GM18507 (cell line): ENCODE measurements around the gene CTAGE15.
"Not testable (repeated sequence)": the region's sequence is repeated elsewhere in the genome, so short reads cannot be mapped to it uniquely, and the experiment has no call there.

Experiments used
- DNase-seq: peaks from one replicate; pipeline ENCODE4 v3.0.0; 2011; ENCODE audit warnings: low read depth; ENCODE audit not compliant: insufficient read length; ENCODE audit errors: extremely low spot score
- FAIRE-seq: peaks from 2 replicates; lab custom pipeline; 2011; peaks lifted over from hg19 to GRCh38; lab: Jason Lieb, UNC

CTAGE15 gene, protein sequence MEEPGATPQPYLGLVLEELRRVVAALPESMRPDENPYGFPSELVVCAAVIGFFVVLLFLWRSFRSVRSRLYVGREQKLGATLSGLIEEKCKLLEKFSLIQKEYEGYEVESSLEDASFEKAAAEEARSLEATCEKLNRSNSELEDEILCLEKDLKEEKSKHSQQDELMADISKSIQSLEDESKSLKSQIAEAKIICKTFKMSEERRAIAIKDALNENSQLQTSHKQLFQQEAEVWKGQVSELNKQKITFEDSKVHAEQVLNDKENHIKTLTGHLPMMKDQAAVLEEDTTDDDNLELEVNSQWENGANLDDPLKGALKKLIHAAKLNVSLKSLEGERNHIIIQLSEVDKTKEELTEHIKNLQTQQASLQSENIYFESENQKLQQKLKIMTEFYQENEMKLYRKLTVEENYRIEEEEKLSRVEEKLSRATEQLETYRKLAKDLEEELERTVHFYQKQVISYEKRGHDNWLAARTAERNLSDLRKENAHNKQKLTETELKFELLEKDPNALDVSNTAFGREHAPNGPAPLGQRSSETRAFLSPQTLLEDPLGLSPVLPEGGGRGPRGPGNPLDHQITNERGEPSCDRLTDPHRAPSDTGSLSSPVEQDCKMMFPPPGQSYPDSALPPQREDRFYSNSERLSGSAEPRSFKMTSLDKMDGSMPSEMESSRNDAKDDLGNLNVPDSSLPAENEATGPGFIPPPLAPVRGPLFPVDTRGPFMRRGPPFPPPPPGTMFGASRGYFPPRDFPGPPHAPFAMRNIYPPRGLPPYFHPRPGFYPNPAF

DNA sequence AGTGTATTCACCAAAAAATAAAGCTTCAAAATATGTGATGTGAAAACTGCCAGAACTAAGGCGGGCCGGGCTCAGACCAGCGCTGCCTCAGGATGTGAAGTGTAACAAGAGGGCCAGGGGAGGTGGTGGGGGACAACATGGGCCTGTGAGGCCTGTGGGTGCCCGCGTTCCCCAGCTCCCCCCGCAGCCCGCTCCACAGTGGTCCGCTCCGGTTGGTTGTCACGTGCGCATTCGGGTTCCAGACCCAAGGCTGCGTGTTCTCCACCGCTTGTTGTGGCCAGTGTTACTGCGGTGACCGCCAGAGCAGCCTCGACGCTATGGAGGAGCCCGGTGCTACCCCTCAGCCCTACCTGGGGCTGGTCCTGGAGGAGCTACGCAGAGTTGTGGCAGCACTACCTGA lies at the start of gene CTAGE15:
TSS of gene CTAGE15 (plus strand) at position 301 of the 400 bp plus-strand sequence. CDS start at position 318, 17 bp downstream.
- not testable (repeated sequence) for DNase-seq, FAIRE-seq

DNA sequence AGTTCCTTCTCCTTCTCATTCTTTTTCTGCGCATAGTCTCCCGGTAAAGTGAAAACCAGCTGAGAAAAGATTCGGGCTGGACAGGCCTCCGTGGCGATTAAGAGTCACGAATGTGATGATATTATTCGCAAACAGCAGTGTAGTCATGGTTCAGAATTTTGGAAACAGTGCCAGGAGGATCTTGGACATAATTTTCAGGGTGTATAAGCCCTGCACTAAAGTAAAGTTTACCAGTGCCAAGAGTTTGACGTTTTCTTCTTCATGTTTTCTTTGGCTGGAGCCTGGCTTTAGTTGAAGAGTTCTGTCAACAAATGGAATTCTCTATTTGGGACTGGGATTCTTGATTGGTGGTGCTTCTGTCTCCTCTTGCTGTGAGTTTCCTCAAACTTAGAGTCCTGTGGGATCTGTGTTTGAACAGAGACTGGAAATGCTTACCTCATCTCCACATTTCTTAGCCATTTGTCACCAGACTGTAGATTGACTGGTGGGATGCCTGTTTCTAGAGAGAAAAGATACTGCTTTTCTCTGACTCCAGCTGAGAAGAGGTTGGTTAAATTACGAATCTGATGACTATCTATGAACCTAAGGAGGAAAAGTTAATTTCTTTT lies 49.2 kb upstream of the CTAGE15 start:
- not testable (repeated sequence) for FAIRE-seq, DNase-seq

DNA sequence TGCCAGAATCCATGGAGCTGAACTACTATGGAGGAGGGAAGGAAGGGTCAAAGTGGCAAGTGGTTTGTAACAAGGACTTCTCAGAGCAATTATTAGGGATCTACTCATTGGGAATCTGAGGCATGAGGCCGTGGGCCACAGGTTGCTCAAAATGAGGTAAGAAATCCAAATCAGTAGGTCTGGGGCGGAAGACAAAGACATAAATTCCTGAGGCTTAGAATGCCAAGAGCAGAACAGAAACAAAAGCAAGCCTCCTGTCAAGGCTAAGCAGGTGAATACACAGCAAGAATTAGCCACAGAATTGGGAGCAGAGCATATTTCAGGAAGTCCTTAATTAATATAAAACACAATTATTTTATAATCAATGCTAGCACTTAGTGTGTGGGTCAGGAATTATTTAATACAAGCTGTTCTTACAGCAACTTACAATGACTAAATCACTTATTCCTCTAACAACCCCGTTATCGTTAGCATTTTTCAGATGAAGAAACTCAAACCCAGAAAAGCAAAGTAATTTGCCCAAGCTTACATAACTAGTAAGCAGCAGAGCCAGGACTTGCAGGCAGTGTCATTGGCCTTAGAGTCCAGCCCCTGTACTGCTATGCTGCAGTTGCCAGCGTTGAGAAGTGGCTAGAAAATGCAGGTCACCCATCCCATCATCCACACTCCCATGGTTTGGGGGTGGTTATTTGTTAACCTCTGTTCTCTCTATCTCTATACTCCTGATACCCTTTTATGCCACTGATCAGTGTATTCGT lies 40.3 kb upstream of the CTAGE15 start:
- FAIRE-seq, result not testable (repeated sequence)

DNA sequence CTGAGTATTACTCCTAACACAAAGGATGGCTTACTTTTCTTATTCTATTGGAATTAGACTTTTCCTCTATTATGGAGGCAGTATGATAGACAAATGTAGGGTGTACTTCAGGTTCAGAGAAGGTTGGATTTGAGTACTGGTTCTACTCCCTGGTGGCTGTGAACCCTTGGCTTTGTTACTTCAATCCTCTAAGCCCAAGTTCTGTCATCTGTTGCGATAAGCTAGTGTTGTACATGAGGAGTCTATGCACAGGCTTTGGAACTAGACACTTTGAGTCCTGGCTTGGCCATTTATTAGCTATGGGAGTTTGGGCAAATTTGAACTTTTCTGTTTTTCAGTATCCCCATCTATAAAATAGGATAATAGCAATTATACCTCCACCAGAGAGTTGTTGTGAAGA lies 39.7 kb upstream of the CTAGE15 start:
- not testable (repeated sequence) for FAIRE-seq, DNase-seq

More for the DNA sequence above, 40.3 kb upstream of the CTAGE15 start:
- not testable (repeated sequence) for DNase-seq

DNA sequence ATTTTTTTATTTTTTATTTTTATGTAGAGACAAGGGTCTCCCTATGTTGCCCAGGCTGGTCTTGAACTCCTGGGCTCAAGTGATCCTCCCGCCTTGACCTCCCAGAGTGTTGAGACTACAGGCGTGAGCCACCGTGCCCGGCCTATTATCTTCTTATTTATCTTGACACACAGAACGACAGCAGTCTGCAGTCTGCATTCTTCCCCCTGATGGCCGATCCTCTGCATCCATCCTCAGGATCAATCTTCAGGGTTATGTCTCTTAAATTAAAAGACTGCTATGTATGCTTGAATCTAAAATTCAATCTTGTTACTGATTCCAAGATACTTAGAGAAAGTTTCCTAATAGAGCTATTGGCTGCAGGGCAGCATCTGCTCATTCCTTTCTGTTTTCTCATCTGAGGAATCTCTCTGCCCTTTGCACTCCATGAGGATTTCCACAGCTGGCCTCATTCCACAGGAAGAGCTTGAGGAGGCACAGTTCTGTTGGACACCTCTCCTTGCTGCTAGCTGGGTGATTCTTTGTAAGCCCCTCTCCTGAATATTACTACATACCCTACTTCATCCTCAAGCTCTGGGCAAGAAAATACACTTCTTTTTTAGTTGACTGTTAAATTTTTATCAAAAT lies 38.3 kb upstream of the CTAGE15 start:
- FAIRE-seq, result not testable (repeated sequence)

DNA sequence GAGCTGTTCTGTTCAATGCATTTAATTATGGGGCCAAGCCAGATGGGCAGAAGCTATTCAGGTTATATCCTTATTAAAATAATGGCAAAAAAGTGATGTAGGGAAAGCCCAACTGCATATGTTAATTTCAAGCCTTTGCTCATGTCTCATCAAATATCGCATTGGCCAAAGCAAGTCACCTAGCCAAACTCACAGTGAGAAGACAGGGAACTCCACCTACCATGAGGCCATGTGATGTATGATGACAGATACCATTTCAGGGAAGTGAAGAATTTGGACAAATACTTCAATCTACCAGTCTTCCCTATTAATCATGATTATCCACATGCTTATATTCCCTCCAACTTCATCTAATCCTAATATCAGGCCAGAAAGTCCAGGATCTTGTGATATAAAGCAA lies 35.2 kb upstream of the CTAGE15 start:
- FAIRE-seq, DNase-seq: not testable (repeated sequence)

More for the DNA sequence above, 38.3 kb upstream of the CTAGE15 start:
- not testable (repeated sequence) for DNase-seq

DNA sequence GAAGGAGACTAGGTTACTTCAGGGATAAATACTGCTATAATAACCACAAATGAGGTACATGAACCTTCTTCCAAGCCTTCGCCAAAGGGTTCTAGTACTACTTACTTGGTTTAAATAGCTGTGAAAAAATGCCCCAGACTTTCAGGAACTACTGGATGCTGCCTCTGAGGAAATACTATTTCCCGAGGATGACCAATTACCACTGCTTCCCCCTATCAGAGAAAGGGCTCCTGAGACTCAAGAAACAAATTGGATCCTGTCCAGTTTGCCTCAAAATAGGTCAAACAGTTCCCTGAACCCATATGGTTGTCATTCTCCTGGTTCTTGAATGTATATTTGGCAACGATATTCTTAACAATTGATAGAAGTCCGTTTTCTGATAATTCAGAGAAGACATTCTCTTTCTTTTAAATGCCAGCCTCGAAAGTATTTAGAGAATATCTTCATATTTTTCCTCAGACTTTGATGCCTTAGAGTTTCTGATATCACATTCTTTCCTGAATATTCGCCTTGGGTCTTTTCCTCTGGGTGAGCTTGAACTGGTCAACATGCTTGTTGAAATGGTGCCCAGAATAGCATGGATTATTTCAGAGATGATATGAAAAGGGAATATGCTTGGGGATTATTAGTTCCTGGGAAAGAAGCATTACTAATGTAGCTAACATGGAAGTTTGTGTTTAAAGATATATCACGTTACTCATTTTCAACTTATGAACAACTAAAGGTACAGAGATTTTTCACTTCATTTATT lies 28.1 kb upstream of the CTAGE15 start:
- not testable (repeated sequence) for FAIRE-seq, DNase-seq

DNA sequence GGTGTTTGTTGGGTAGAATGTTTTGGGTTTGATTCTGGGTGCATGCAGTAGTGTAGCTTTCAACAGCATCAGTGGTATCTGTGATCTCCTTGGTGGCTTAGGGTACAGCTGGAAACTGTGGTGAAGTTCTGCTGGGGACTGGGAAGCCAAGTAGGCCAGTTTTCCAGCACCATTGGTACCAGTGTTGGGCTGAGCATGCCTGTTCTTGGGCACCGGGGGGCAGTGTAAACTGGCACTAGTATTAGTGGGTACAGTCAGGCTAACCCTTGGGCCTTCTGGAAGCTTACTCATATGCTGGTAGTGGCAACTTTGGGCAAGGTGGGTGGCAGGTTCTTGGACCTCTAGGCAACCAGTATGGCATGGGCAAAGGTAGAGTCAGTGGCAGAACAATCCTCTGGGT lies 15.6 kb upstream of the CTAGE15 start:
- not testable (repeated sequence) for FAIRE-seq, DNase-seq

DNA sequence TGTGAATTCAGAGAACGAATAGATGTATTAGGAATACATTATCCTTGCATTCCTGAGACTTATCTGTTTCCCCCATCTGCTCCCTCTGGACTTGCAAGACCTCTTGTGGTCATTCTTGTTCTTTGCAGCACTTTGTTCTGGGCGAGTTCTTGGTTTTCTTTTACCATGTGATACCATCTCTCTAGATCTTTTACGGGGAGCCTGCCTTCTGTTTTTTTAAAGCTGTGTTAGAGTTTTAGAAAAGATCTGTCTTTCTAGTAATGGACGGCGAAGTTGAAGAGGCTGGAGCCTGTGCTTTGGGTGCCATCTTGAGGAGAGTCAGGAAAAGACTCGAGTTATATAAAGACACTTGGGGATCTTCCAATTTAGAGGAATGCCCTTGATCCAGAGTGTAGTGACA lies 8.3 kb upstream of the CTAGE15 start:
- FAIRE-seq, result not testable (repeated sequence)

DNA sequence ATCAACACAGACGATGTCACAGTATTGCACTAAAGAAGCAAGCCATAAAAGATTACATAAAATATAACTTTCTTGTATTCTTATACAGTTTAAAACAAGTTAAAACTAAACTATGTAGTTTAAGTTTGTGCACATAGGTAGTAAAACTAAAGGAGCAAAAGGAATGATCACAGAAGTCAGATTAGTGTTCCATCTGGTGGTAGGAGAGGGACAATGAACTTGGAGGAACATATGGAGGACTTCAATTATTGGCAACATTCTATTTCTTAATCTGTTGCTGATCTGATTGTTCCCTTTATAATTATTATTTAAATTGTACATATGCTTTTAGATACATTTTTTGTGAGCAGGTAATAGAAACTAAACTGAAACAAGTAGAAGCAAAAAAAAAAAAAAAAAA lies 5.6 kb upstream of the CTAGE15 start:
- FAIRE-seq, DNase-seq: not testable (repeated sequence)

More for the DNA sequence above, 8.3 kb upstream of the CTAGE15 start:
- not testable (repeated sequence) for DNase-seq

DNA sequence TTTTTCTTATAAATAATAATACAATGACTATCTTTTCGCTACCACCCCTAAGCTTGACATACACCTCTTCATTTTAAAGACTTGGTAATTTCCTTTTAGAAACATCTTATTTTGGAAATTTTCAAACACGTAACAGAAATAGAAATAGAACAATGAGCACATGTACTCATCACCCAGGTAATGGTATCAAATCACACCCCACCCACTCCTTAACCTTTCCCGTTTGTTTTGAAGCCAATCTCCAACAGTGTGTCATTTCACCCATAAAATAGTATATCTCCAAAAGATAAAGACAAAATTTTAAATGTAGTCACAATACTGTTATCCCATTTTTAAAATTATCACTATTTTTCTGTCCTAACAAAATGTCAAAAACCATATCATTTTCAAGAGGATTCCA lies 16.6 kb downstream of the CTAGE15 start:
- FAIRE-seq, DNase-seq: not testable (repeated sequence)

DNA sequence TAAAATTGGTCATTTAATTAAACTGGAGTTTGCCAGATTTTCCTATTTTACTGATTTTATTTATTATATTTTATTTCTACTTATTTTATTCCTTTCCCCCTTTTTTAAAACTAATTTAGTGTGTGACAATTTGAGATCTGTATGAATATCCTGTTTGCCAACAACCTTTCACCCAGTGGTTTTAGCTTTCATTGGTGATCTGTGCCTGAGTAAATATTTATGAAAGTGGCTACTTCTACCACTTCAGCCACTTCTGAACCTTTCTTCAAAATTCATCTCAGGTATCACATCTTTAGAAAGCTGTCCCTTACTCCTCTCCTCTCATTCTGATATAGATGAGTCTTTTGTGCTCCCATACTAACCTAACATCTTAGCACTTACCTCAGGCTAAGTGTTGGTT lies 18.3 kb downstream of the CTAGE15 start:
- FAIRE-seq, DNase-seq: not testable (repeated sequence)

DNA sequence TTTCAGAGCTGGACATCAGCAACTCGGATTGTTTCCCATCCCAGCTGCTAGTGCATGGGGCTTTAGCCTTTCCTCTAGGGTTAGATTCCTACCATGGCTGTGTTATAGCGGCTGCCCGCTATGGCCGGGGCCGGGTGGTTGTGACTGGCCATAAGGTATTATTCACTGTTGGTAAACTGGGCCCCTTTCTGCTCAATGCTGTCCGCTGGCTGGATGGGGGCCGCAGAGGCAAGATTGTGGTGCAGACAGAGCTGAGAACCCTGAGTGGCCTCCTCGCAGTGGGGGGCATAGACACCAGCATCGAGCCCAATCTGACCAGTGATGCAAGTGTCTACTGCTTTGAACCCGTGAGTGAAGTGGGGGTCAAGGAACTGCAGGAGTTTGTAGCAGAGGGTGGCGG lies 26.5 kb downstream of the CTAGE15 start:
- not testable (repeated sequence) for DNase-seq, FAIRE-seq

DNA sequence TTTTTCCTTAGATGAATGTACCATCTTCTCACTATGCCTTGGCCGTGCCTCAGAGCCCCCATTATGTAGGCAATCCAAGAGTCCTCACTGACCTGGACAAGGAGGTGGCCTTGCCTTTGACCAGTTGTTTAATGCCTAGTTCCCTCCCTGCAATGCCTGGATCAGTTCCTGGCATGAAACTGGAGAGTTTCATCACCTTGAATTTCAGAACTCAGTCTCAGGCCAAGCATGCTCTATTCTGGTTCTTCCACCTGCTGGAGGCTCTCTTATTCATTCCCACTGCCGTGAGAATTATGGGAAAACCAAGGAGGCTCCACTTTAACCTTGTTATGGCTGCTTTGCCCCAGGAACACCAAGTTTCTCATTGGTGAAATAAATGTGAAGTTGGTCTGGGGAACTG lies 31.9 kb downstream of the CTAGE15 start:
- FAIRE-seq, DNase-seq: not testable (repeated sequence)

DNA sequence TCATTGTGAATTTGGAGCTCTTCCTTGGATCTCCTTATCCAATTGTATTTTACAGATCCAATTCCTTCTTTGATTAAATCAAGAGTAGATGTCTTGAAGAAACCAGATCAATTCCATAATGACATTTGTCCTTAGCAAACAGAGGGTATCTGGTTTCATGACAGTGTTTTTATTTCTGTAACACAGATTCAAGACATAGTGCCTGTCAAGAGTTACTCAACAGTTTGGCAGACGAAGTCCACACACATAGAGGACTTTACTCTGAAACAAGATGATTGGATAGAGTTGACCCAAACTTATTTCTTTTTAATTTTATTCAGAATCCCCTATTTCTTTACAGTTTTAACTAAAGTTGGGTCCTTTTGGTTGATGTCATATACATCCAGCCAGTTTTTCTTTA lies 34.5 kb downstream of the CTAGE15 start:
- not testable (repeated sequence) for FAIRE-seq, DNase-seq

DNA sequence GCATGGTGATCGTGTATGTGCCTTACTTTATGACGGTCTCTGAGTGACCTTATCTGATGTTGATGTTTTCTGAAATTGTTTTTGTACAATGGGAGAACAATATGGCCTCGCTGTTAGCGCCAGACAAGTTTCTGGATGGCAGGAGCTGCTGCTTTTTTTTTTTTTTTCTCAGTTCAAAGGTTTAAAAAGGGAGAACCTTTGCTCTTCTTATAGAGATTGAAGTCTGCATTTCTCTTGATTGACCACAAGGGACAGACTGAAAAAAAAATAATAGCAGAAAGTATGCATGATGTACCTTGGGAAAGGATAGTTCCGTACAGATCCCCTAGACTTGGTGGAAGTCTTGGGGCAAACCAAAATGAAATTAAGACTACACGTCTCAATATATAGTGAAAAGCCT lies 43.9 kb downstream of the CTAGE15 start:
- not testable (repeated sequence) for FAIRE-seq, DNase-seq

DNA sequence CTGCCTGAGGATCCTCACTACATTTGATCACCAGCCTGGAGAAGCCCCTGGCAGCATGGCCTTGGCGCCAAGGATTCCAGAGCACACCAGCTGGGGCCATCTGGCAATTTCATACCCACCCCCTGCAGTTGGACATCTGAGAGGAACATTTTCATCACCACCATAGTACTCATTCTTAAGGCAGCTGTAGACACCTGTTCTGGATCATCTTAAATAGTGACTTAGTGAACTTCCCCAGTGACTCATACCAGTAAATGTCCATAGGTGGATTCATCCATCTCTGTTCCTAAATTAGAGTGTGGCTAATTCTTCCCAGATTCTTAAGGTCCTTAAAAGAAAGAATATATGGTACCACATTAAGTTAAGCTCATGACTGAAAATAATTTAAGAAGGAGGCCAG lies 45.6 kb downstream of the CTAGE15 start:
- DNase-seq, FAIRE-seq: not testable (repeated sequence)

DNA sequence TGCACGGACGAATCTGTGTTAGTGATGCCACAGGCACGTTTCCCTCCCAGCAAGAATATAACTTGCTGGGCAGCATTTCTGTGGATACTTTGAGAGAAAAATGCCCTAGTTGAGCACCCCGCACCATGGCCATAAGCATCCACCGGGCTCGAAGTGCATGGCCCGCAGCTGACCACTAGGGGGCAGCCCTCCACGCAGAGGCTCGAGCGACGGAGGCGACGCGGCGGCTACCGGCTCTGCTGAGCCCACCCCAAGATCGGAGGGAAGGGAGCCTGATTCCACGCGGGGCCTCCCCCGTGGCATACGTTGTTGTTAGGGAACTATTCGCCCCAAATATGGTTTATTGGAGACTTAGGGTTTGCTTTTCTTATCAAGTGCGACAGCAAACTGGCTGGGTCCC lies 48.5 kb downstream of the CTAGE15 start:
- DNase-seq, result not testable (repeated sequence)
- FAIRE-seq, result peak; percentile 9
